ENCODE data around the gene PRKCZ. TPM values are rescaled to one million over a fixed set of nuclear protein-coding genes. Genes with fewer than 3 reads are reported as not detected.

PRKCZ gene
- total and polyA plus RNA-seq, 2 experiments from 2014 or later = 26.2 to 36.9 TPM

DNA sequence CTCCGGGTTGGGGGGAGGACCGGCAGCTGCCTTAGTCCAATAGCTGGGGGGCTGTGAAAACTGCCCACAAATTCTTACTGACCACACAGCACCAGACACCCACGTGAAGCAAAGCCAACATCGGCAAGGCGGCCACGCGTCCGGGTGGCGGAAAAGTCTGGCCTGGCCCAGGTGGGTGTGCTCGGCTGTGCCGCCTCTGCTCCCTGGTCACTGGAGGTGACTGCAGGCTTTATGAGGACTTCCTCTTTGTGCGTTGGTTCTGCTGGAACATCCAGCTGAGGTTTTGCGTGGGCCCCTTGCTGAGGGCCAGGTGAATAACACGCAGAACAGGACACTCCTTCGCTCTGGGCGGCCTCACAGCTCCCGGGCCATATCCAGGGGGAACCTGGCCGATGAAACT is 108.9 kb downstream of the PRKCZ start:
- no peak for TF ChIP-seq STAT1 (IDR thresholded peaks at IDR 0.05; ENCODE audit: unreplicated experiment)
- TF ChIP-seq, protein P1, sequence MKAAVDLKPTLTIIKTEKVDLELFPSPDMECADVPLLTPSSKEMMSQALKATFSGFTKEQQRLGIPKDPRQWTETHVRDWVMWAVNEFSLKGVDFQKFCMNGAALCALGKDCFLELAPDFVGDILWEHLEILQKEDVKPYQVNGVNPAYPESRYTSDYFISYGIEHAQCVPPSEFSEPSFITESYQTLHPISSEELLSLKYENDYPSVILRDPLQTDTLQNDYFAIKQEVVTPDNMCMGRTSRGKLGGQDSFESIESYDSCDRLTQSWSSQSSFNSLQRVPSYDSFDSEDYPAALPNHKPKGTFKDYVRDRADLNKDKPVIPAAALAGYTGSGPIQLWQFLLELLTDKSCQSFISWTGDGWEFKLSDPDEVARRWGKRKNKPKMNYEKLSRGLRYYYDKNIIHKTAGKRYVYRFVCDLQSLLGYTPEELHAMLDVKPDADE (IDR thresholded peaks at IDR 0.05) = no peak
- TF ChIP-seq ZNF331 (CRISPR knock-in tag; IDR thresholded peaks at IDR 0.05; ENCODE audit: low read depth) = no peak
- TF ChIP-seq, protein P2, sequence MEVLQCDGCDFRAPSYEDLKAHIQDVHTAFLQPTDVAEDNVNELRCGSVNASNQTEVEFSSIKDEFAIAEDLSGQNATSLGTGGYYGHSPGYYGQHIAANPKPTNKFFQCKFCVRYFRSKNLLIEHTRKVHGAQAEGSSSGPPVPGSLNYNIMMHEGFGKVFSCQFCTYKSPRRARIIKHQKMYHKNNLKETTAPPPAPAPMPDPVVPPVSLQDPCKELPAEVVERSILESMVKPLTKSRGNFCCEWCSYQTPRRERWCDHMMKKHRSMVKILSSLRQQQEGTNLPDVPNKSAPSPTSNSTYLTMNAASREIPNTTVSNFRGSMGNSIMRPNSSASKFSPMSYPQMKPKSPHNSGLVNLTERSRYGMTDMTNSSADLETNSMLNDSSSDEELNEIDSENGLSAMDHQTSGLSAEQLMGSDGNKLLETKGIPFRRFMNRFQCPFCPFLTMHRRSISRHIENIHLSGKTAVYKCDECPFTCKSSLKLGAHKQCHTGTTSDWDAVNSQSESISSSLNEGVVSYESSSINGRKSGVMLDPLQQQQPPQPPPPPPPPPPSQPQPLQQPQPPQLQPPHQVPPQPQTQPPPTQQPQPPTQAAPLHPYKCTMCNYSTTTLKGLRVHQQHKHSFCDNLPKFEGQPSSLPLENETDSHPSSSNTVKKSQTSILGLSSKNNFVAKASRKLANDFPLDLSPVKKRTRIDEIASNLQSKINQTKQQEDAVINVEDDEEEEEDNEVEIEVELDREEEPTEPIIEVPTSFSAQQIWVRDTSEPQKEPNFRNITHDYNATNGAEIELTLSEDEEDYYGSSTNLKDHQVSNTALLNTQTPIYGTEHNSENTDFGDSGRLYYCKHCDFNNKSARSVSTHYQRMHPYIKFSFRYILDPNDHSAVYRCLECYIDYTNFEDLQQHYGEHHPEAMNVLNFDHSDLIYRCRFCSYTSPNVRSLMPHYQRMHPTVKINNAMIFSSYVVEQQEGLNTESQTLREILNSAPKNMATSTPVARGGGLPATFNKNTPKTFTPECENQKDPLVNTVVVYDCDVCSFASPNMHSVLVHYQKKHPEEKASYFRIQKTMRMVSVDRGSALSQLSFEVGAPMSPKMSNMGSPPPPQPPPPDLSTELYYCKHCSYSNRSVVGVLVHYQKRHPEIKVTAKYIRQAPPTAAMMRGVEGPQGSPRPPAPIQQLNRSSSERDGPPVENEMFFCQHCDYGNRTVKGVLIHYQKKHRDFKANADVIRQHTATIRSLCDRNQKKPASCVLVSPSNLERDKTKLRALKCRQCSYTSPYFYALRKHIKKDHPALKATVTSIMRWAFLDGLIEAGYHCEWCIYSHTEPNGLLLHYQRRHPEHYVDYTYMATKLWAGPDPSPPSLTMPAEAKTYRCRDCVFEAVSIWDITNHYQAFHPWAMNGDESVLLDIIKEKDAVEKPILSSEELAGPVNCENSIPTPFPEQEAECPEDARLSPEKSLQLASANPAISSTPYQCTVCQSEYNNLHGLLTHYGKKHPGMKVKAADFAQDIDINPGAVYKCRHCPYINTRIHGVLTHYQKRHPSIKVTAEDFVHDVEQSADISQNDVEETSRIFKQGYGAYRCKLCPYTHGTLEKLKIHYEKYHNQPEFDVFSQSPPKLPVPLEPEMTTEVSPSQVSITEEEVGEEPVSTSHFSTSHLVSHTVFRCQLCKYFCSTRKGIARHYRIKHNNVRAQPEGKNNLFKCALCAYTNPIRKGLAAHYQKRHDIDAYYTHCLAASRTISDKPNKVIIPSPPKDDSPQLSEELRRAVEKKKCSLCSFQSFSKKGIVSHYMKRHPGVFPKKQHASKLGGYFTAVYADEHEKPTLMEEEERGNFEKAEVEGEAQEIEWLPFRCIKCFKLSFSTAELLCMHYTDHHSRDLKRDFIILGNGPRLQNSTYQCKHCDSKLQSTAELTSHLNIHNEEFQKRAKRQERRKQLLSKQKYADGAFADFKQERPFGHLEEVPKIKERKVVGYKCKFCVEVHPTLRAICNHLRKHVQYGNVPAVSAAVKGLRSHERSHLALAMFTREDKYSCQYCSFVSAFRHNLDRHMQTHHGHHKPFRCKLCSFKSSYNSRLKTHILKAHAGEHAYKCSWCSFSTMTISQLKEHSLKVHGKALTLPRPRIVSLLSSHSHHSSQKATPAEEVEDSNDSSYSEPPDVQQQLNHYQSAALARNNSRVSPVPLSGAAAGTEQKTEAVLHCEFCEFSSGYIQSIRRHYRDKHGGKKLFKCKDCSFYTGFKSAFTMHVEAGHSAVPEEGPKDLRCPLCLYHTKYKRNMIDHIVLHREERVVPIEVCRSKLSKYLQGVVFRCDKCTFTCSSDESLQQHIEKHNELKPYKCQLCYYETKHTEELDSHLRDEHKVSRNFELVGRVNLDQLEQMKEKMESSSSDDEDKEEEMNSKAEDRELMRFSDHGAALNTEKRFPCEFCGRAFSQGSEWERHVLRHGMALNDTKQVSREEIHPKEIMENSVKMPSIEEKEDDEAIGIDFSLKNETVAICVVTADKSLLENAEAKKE (CRISPR knock-in tag; IDR thresholded peaks at IDR 0.05) = no peak
- no peak for TF ChIP-seq EZH2phosphoT487 (IDR thresholded peaks at IDR 0.05; ENCODE audit: unreplicated experiment)
- TF ChIP-seq NANOG (IDR thresholded peaks at IDR 0.05; ENCODE audit: borderline replicate concordance) = no peak
- no peak for TF ChIP-seq ZNF114 (CRISPR knock-in tag; IDR thresholded peaks at IDR 0.05)
- TF ChIP-seq, protein P3, sequence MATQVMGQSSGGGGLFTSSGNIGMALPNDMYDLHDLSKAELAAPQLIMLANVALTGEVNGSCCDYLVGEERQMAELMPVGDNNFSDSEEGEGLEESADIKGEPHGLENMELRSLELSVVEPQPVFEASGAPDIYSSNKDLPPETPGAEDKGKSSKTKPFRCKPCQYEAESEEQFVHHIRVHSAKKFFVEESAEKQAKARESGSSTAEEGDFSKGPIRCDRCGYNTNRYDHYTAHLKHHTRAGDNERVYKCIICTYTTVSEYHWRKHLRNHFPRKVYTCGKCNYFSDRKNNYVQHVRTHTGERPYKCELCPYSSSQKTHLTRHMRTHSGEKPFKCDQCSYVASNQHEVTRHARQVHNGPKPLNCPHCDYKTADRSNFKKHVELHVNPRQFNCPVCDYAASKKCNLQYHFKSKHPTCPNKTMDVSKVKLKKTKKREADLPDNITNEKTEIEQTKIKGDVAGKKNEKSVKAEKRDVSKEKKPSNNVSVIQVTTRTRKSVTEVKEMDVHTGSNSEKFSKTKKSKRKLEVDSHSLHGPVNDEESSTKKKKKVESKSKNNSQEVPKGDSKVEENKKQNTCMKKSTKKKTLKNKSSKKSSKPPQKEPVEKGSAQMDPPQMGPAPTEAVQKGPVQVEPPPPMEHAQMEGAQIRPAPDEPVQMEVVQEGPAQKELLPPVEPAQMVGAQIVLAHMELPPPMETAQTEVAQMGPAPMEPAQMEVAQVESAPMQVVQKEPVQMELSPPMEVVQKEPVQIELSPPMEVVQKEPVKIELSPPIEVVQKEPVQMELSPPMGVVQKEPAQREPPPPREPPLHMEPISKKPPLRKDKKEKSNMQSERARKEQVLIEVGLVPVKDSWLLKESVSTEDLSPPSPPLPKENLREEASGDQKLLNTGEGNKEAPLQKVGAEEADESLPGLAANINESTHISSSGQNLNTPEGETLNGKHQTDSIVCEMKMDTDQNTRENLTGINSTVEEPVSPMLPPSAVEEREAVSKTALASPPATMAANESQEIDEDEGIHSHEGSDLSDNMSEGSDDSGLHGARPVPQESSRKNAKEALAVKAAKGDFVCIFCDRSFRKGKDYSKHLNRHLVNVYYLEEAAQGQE (IDR thresholded peaks at IDR 0.05; ENCODE audit: unreplicated experiment) = no peak
- TF ChIP-seq, protein P4, sequence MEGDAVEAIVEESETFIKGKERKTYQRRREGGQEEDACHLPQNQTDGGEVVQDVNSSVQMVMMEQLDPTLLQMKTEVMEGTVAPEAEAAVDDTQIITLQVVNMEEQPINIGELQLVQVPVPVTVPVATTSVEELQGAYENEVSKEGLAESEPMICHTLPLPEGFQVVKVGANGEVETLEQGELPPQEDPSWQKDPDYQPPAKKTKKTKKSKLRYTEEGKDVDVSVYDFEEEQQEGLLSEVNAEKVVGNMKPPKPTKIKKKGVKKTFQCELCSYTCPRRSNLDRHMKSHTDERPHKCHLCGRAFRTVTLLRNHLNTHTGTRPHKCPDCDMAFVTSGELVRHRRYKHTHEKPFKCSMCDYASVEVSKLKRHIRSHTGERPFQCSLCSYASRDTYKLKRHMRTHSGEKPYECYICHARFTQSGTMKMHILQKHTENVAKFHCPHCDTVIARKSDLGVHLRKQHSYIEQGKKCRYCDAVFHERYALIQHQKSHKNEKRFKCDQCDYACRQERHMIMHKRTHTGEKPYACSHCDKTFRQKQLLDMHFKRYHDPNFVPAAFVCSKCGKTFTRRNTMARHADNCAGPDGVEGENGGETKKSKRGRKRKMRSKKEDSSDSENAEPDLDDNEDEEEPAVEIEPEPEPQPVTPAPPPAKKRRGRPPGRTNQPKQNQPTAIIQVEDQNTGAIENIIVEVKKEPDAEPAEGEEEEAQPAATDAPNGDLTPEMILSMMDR (conservative IDR thresholded peaks at IDR 0.05; ENCODE audit: low read depth in 2 of 2) = no peak
- no peak for TF ChIP-seq POLR2AphosphoS5 (IDR thresholded peaks at IDR 0.05; ENCODE audit: low read depth)
- no peak for TF ChIP-seq EZH2 (IDR thresholded peaks at IDR 0.05; ENCODE audit: low read depth, unreplicated experiment)
- TF ChIP-seq JUNB (IDR thresholded peaks at IDR 0.05; ENCODE audit: unreplicated experiment) = no peak
- no peak overlapping the region for H3K27ac Mint-ChIP-seq
- Histone ChIP-seq H3K4me2 (no peak overlapping the region), H3K9me2 (ENCODE audit: insufficient read depth) (peaks cover 10% of the 10 kb centered on the region; the same call in 1 of the 2 replicates), H3K27me3 (ENCODE audit: insufficient read depth) (no peaks in the 10 kb centered on the region), H3K4me1 (ENCODE audit: insufficient read depth) (no peaks in the 10 kb centered on the region), H2AFZ (no peak overlapping the region), H3K4me3 (no peak overlapping the region), H3K36me3 (ENCODE audit: insufficient read depth) (no peaks in the 10 kb centered on the region; the same call in 1 of the 2 replicates), H4K20me1 (replicated peaks; ENCODE audit: insufficient read depth) (no peaks in the 10 kb centered on the region; the same call in none of the 2 replicates), H3K27ac (ENCODE audit: low read depth) (no peak overlapping the region), H3K79me2 (replicated peaks; ENCODE audit: insufficient read depth) (peaks cover 6% of the 10 kb centered on the region; the same call in 1 of the 2 replicates), H3F3A (replicated peaks; ENCODE audit: low read depth) (no peaks in the 10 kb centered on the region)
- H3K36me3 Mint-ChIP-seq (ENCODE audit: low read depth) = peaks cover 42% of the 10 kb centered on the region
- DNase-seq (ENCODE audit: low spot score) (no peak), ATAC-seq (no peak)
- no peak overlapping the region for H3K4me3 Mint-ChIP-seq
- no peaks in the 10 kb centered on the region for H3K4me1 Mint-ChIP-seq
- H3K9me3 Mint-ChIP-seq = no peaks in the 10 kb centered on the region; the same call in 2 of the 3 replicates
- peaks cover 5% of the 10 kb centered on the region for H3K27me3 Mint-ChIP-seq (ENCODE audit: insufficient read depth, low read depth, poor library complexity)
